Stimulated activated CD4-positive, alpha-beta T cell treated with anti-CD3 and anti-CD28 coated beads, Interleukin-4, amount 100 ng/mL, for 48 hours (primary cell): ENCODE measurements around the gene HOXB1.

Source experiments
- DNase-seq, 2 donors: peaks; one replicate each; pipeline ENCODE4 v3.0.0-alpha.2; 2020; ENCODE audit warnings: low read depth in 2 of 2

Gene HOXB1

GRCh38 chr17:48530887-48531272 is at the start of gene HOXB1:
Gene HOXB1, minus strand, starts transcription at chr17:48531011. Its CDS starts 107 bp downstream, at chr17:48530904.
- no peak for DNase-seq

GRCh38 chr17:48579760-48580554 is 49.1 kb upstream of the HOXB1 start:
- DNase-seq: no peak

GRCh38 chr17:48579471-48579759 is 48.6 kb upstream of the HOXB1 start:
- DNase-seq: no peak

- DNase-seq: no peak
Observed at GRCh38 chr17:48578616-48579470, 48.0 kb upstream of the HOXB1 start.

GRCh38 chr17:48577946-48578615 is 47.3 kb upstream of the HOXB1 start, which contains the start of gene HOXB4:
Gene HOXB4, minus strand, starts transcription at chr17:48578350. Its CDS starts 31 bp downstream, at chr17:48578319.
- DNase-seq: peak in 1 of 2 donors; percentile 68

- no peak for DNase-seq
Observed at GRCh38 chr17:48577330-48577945, 46.6 kb upstream of the HOXB1 start.

GRCh38 chr17:48576479-48577309 is 45.9 kb upstream of the HOXB1 start:
- no peak for DNase-seq

GRCh38 chr17:48575673-48576478 is 45.1 kb upstream of the HOXB1 start:
- DNase-seq: no peak

- no peak for DNase-seq
Observed at GRCh38 chr17:48575066-48575582, 44.3 kb upstream of the HOXB1 start.

- DNase-seq: no peak
Observed at GRCh38 chr17:48574505-48575065, 43.8 kb upstream of the HOXB1 start.

- DNase-seq: no peak
Observed at GRCh38 chr17:48571826-48572417, 41.1 kb upstream of the HOXB1 start.

GRCh38 chr17:48571024-48571818 is 40.4 kb upstream of the HOXB1 start:
- DNase-seq: no peak

GRCh38 chr17:48570325-48571023 is 39.7 kb upstream of the HOXB1 start:
- no peak for DNase-seq

- no peak for DNase-seq
Observed at GRCh38 chr17:48569674-48570324, 39.0 kb upstream of the HOXB1 start.

GRCh38 chr17:48569240-48569582 is 38.4 kb upstream of the HOXB1 start:
- DNase-seq: no peak

GRCh38 chr17:48568499-48569239 is 37.9 kb upstream of the HOXB1 start:
- DNase-seq: no peak
